Progenitor cell of endocrine pancreas (in vitro differentiated cells): Measurements from ENCODE around the gene PRKN. TPM values are rescaled to one million over a fixed set of nuclear protein-coding genes. Genes with fewer than 3 reads are reported as not detected.

Source experiments
- DNase-seq: peaks from one replicate; pipeline ENCODE4 v3.0.0; 2021; ENCODE audit warnings: low spot score; ENCODE audit not compliant: unreplicated experiment
- H3K27ac Mint-ChIP-seq: 2 replicates; pipeline ENCODE4 v1.8.0; 2021; ENCODE audit warnings: mild to moderate bottlenecking, moderate library complexity, mixed read lengths
- H3K27me3 Mint-ChIP-seq: 2 replicates; pipeline ENCODE4 v1.8.0; 2021; ENCODE audit warnings: mixed read lengths
- H3K36me3 Mint-ChIP-seq: 2 replicates; pipeline ENCODE4 v1.8.0; 2022; ENCODE audit warnings: mixed read lengths; ENCODE audit not compliant: insufficient read depth
- H3K4me1 Mint-ChIP-seq: 2 replicates; pipeline ENCODE4 v1.8.0; 2021; ENCODE audit warnings: low read depth, mixed read lengths
- H3K4me3 Mint-ChIP-seq: 2 replicates; pipeline ENCODE4 v1.8.0; 2021; ENCODE audit warnings: low read depth, mild to moderate bottlenecking, moderate library complexity, mixed read lengths
- H3K9me3 Mint-ChIP-seq: 2 replicates; pipeline ENCODE4 v1.8.0; 2021; ENCODE audit warnings: low read depth, mixed read lengths
- CTCF ChIP-seq: fragments of 200-600 bp; sonication (generic); IDR thresholded peaks from one replicate; pipeline ENCODE4 v1.5.0; 2021; ENCODE audit warnings: antibody characterized with exemption, mild to moderate bottlenecking; ENCODE audit not compliant: unreplicated experiment
- total RNA-seq: library from RNA; stranded (reverse); gene quantifications from 2 replicates; pipeline ENCODE4 v1.2.1, GENCODE V29; 2021

Gene PRKN
- total RNA-seq, 1 donor from 2014 or later, result 4.6 TPM

- no peak for TF ChIP-seq CTCF
- Mint-ChIP-seq H3K36me3 (no peaks in the 10 kb centered on the region), H3K4me1 (peaks cover 4% of the 10 kb centered on the region), H3K27ac (no peak overlapping the region), H3K9me3 (no peaks in the 10 kb centered on the region), H3K27me3 (peaks cover 3% of the 10 kb centered on the region), H3K4me3 (no peak overlapping the region)
- no peak for DNase-seq
Observed at GRCh38 chr6:162307865-162308264, 419.7 kb downstream of the PRKN start.

GRCh38 chr6:162306616-162307015 lies 420.9 kb downstream of the PRKN start:
- no peak for TF ChIP-seq CTCF
- DNase-seq, result no peak
- H3K27ac Mint-ChIP-seq, result no peak overlapping the region
- peaks cover 3% of the 10 kb centered on the region for H3K4me1 Mint-ChIP-seq
- no peaks in the 10 kb centered on the region for H3K36me3 Mint-ChIP-seq
- no peaks in the 10 kb centered on the region for H3K9me3 Mint-ChIP-seq
- H3K27me3 Mint-ChIP-seq, result peaks cover 3% of the 10 kb centered on the region
- no peak overlapping the region for H3K4me3 Mint-ChIP-seq

GRCh38 chr6:162301128-162301527 lies 426.4 kb downstream of the PRKN start:
- Mint-ChIP-seq H3K27ac (no peak overlapping the region), H3K36me3 (no peaks in the 10 kb centered on the region), H3K9me3 (no peaks in the 10 kb centered on the region), H3K4me3 (no peak overlapping the region), H3K4me1 (peaks cover 3% of the 10 kb centered on the region), H3K27me3 (no peaks in the 10 kb centered on the region)
- no peak for DNase-seq
- TF ChIP-seq CTCF, result no peak

- no peaks in the 10 kb centered on the region for H3K36me3 Mint-ChIP-seq
- H3K9me3 Mint-ChIP-seq, result no peaks in the 10 kb centered on the region
- TF ChIP-seq CTCF, result no peak
- no peak for DNase-seq
- no peak overlapping the region for H3K4me3 Mint-ChIP-seq
- peaks cover 28% of the 10 kb centered on the region for H3K27me3 Mint-ChIP-seq
- H3K4me1 Mint-ChIP-seq, result no peaks in the 10 kb centered on the region
- H3K27ac Mint-ChIP-seq, result no peak overlapping the region
Observed at GRCh38 chr6:162294029-162294428, 433.5 kb downstream of the PRKN start.

- TF ChIP-seq CTCF, result no peak
- H3K4me3 Mint-ChIP-seq, result no peak overlapping the region
- peaks cover 28% of the 10 kb centered on the region for H3K27me3 Mint-ChIP-seq
- H3K4me1 Mint-ChIP-seq, result no peaks in the 10 kb centered on the region
- no peak for DNase-seq
- H3K9me3 Mint-ChIP-seq, result no peaks in the 10 kb centered on the region
- H3K36me3 Mint-ChIP-seq, result no peaks in the 10 kb centered on the region
- no peak overlapping the region for H3K27ac Mint-ChIP-seq
Observed at GRCh38 chr6:162292915-162293314, 434.7 kb downstream of the PRKN start.
